ENCODE results near the gene POLR2M. TPM values are rescaled to one million over a fixed set of nuclear protein-coding genes. Genes with fewer than 3 reads are reported as not detected.

The POLR2M gene
- polyA plus RNA-seq, 1 donor, result 35.7 TPM

- DNase-seq, result no peak
Measured at GRCh38 chr15:57741089-57741488, 34.6 kb downstream of the POLR2M start.

GRCh38 chr15:57743424-57743823, 36.9 kb downstream of the POLR2M start:
- DNase-seq, result no peak

- no peak for DNase-seq
Measured at GRCh38 chr15:57746786-57747185, 40.3 kb downstream of the POLR2M start.

DNA sequence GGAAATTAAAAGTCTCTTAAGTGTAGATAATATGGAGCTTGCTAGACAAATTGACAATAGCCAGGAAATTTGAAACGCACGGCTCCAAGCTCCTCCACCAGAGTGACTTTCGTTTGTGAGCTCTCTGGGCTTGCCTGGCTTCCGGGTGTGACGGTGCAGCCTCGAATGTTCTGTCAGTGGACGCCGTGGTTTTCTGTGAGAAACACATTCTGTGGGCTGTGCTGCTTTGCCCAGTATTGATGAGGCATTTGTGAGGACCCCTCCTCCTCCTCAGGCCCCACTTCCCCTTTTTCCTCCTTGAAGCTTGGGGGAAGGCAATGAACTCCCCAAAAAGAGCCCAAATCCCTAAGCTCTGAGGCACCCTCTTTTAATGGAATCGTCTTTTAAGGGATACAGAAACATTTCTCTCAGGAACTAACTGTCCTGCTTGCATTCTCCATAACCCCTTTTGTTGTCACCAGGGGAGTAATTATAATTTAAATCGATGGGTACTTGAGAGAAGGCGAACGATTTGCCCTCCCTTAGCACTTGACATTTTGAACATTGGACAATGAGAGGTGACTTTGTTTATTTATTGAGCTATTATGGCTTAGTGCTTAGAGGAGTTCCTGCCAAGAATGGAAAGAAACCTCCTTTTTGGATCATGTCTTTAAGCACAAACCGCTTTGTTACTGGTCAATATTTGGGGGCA, 40.8 kb downstream of the POLR2M start:
- DNase-seq, result peak; percentile 49

GRCh38 chr15:57751177-57751800, 44.8 kb downstream of the POLR2M start:
- peak; percentile 38 for DNase-seq

- DNase-seq, result peak; percentile 78
Measured at GRCh38 chr15:57752436-57752835, 45.9 kb downstream of the POLR2M start.

GRCh38 chr15:57752840-57753239, 46.3 kb downstream of the POLR2M start:
- DNase-seq, result no peak

- no peak for DNase-seq
Measured at GRCh38 chr15:57756466-57756865, 50.0 kb downstream of the POLR2M start.

DNA sequence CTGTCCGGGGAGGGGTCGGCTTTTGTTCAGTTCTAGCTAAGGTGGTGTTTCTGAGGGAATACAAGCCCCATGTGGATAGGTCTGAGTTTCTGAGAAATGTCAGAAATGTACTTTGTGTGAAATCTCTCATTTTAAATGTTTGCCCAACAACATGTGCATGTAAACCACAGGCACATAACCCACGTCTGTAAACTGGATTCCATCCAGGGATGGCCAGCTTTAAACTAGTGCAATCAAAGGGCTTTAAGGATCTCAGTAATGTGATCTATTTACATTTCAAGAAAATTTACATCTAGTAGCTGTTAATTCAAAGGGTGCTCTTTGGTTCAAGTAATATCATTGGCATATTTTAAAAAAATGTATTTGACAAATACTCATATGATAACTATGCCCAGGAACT, 52.0 kb downstream of the POLR2M start:
- no peak for DNase-seq

GRCh38 chr15:57761562-57761961, 55.0 kb downstream of the POLR2M start:
- DNase-seq, result no peak

GRCh38 chr15:57762302-57762701, 55.8 kb downstream of the POLR2M start:
- no peak for DNase-seq

DNA sequence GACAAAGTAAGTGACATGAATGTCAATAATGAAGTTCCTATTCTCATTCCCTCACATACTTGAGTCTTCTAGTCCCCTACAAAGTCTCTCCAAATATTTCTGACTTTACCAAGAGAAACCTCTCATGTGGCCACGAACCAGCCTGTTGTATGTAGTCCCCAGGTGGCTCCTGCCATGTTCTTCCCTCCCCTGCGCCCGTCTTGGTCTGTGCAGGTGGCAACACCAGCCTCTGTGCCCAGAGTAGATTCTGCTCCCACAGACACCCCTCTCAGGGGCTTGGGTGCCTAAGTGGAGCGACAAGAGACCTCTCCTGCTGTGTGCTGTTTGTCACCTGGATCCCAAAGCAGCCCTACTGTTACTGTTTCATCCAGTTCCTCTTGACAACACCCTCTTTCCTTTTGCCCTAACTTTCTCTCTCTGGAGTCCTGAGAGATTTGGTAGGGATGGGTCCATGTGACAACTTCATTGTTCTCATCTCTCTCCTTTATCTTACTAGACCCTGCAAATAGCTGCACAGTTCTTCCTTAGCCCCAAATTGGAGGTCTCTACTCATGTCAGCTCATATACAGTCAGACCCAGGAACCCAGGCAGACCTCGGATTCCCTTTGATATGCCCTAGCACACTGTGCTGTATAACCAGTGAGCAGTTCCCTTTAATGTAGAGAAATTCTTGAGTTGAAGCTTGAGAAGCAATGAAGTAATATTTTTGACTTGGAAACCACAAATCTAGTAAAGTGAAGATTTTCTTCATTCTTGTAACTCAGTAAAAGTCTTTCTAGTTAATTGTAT, 56.9 kb downstream of the POLR2M start:
- DNase-seq, result no peak

Other genes starting within 250 kb of the POLR2M start
- gene MYZAP, start 114.8 kb upstream of the POLR2M start, polyA plus RNA-seq (ENCODE audit: insufficient read length), result 2.7 TPM

Data from hindlimb muscle (tissue), 1 donor.